Fibroblast of the aortic adventitia (primary cell): ENCODE measurements around the gene ABI3. TPM values are rescaled to one million over a fixed set of nuclear protein-coding genes. Genes with fewer than 3 reads are reported as not detected.

ENCODE experiments used
- DNase-seq: peaks from one replicate; pipeline ENCODE4 v3.0.0-alpha.2; 2010; ENCODE audit warnings: low read depth
- H3K4me3 ChIP-seq: 2 replicates; pipeline ENCODE4 v1.5.1; 2011; ENCODE audit warnings: low read depth, mild to moderate bottlenecking, control low read depth, low read length, moderate library complexity
- total RNA-seq: library from RNA; depleted of rRNA; stranded (reverse); fragments of >200 nt; gene quantifications from 2 replicates; pipeline ENCODE4 v1.2.3, GENCODE V29; 2012; ENCODE audit warnings: low replicate concordance
- TF ChIP-seq, protein P1 (sequence below): IDR thresholded peaks from 2 replicates; pipeline ENCODE4 v1.5.1; 2011; ENCODE audit warnings: mild to moderate bottlenecking, low read length, control low read depth, inconsistent platforms; ENCODE audit not compliant: insufficient read depth

ABI3 gene
- total RNA-seq, 1 donor: 0.18 TPM

DNA sequence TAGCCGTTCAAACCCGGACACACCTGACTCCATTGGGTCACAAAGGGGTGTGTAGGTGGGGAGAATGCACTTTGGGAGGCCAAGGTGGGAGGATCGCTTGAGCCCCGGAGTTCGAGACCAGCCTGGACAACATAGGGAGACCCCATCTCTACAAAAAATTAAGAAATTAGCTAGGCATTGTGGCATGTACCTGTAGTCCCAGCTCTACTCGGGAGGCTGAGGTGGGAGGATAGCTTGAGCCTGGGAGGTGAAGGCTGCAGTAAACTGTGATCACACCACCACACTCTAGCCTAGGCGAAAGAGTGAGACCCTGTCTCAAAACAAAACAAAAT, 21.0 kb downstream of the ABI3 start:
- DNase-seq: no peak
- TF ChIP-seq, protein P1, sequence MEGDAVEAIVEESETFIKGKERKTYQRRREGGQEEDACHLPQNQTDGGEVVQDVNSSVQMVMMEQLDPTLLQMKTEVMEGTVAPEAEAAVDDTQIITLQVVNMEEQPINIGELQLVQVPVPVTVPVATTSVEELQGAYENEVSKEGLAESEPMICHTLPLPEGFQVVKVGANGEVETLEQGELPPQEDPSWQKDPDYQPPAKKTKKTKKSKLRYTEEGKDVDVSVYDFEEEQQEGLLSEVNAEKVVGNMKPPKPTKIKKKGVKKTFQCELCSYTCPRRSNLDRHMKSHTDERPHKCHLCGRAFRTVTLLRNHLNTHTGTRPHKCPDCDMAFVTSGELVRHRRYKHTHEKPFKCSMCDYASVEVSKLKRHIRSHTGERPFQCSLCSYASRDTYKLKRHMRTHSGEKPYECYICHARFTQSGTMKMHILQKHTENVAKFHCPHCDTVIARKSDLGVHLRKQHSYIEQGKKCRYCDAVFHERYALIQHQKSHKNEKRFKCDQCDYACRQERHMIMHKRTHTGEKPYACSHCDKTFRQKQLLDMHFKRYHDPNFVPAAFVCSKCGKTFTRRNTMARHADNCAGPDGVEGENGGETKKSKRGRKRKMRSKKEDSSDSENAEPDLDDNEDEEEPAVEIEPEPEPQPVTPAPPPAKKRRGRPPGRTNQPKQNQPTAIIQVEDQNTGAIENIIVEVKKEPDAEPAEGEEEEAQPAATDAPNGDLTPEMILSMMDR: no peak
- no peak overlapping the region for H3K4me3 ChIP-seq

DNA sequence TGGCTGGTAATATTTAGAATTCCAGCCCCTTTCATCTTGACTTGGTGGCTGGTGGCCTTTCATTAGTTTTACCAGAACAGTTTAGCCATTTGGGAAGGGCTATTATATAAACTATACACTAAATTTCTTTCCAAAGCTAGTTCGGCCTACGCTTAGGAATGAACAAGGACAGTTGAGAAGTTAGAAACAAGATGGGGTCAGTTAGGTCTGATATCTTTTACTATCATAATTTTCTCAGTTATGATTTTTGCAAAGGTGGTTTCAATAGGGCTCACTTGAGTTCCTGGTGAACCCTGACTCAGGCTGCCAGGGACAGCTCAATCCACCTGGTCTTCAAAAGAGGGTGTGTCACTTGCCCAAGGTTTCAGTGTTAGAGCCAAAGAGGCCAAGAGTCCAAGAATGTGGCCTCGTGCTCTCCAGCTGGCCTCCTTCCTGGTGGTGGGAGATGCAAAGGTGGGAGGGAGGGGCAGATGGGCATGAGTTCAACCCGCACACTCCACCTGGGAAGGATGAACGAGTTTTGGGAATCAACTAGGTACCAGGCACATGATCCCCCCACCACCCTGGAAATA, 24.1 kb downstream of the ABI3 start:
- TF ChIP-seq, protein P1: no peak
- no peak overlapping the region for H3K4me3 ChIP-seq
- DNase-seq: no peak

DNA sequence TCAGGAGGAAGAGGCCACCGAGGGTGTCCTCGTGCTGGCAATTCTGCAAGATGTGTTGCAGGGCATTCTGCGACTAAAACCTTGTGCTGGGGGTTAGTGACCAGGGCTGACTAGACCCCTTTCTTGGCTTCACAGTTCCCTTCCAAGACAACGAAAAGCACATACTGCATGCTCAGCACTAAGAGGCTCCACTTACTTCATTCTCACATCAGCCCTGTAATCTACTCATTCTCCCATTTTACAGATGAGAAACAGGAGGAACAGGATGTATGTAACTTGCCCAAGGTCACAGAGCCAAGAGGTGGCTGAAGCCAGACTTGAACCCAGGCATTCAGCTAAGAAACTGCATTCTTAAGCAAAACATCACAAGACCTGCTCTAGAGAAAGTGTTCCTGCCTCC, 25.4 kb downstream of the ABI3 start:
- no peak overlapping the region for H3K4me3 ChIP-seq
- DNase-seq: no peak
- TF ChIP-seq, protein P1: no peak

DNA sequence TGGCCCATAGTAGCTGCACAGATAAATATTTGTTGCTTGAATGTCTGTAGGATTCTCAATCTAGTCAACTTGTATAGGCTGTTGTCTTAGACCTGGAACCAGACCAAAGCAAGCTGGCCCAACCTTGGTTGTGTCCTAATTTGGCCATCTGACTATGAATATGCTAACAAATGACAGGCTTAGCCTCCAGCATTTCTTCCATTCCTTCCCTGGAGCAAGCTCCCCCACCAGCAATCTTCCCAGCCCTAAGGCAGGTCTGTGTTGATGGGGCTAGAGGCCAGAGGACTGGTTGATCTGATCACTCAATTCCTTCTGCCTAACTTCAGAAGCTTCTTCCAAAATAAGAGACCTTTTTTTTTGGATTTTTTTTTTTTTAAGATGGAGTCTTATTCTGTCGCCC, 29.5 kb downstream of the ABI3 start:
- H3K4me3 ChIP-seq: no peak overlapping the region
- DNase-seq: no peak
- TF ChIP-seq, protein P1: no peak

- no peak for DNase-seq
- H3K4me3 ChIP-seq: no peak overlapping the region
- TF ChIP-seq, protein P1: no peak
Observed at GRCh38 chr17:49240619-49241018, 30.1 kb downstream of the ABI3 start.

DNA sequence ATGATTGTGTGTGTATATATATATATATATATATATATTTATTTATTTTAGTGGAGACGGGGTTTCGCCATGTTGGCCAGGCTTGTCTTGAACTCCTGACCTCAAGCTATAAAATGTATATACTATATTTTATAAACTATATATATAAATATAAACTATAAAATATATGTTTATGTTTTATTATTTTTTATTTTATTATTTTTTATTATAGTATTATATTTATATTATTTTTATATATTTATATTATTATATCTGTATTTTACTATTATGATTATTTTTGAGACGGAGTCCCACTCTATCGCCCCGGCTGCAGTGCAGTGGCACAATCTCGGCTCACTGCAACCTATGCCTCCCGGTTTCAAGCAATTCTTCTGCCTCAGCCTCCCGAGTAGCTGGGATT, 30.5 kb downstream of the ABI3 start:
- DNase-seq: no peak
- TF ChIP-seq, protein P1: no peak
- no peak overlapping the region for H3K4me3 ChIP-seq

- H3K4me3 ChIP-seq: no peak overlapping the region
- DNase-seq: no peak
- TF ChIP-seq, protein P1: no peak
Observed at GRCh38 chr17:49241692-49242397, 31.3 kb downstream of the ABI3 start.
